Ascending aorta (tissue), 2 donors: ENCODE data around the gene CBLIF. TPM values are rescaled to one million over a fixed set of nuclear protein-coding genes. Genes with fewer than 3 reads are reported as not detected.

ENCODE experiments used
- DNase-seq, 2 donors: peaks; one replicate each; pipeline ENCODE4 v3.0.0-alpha.2; 2019; ENCODE audit warnings: low spot score in 2 of 2
- H3K27ac ChIP-seq, 2 donors: fragments of 200-600 bp; sonication (generic); one replicate each; pipeline ENCODE4 v1.5.1; 2016 to 2017; ENCODE audit warnings: mild to moderate bottlenecking in 1 of 2
- H3K27me3 ChIP-seq: fragments of 200-600 bp; sonication (generic); one replicate; pipeline ENCODE4 v1.5.1; 2017
- H3K36me3 ChIP-seq, 2 donors: fragments of 200-600 bp; sonication (generic); one replicate each; pipeline ENCODE4 v1.5.1; 2016
- H3K4me1 ChIP-seq, 2 donors: fragments of 200-600 bp; sonication (generic); one replicate each; pipeline ENCODE4 v1.5.1; 2016 to 2017; ENCODE audit warnings: mild to moderate bottlenecking in 1 of 2
- H3K4me3 ChIP-seq, 2 donors: fragments of 200-600 bp; sonication (generic); one replicate each; pipeline ENCODE4 v1.5.1; 2016 to 2017; ENCODE audit warnings: mild to moderate bottlenecking in 1 of 2
- H3K9me3 ChIP-seq, 2 donors: fragments of 200-600 bp; sonication (generic); one replicate each; pipeline ENCODE4 v1.5.1; 2016
- CTCF ChIP-seq, 3 experiments: fragments of 200-600 bp in 2 of 3; fragments of 450-650 bp in 1 of 3; sonication (generic) in 2 of 3; IDR thresholded peaks; one replicate each; pipeline ENCODE4 v1.5.1; 2016 to 2019; ENCODE audit warnings: antibody characterized with exemption in 3 of 3, mild to moderate bottlenecking in 1 of 3, moderate library complexity in 1 of 3
- intact Hi-C: fragments of 100-400 bp; cut with DNase I; formaldehyde crosslinking; loops from one replicate; pipeline ENCODE4 v1.15.1; 2023
- total RNA-seq: library from RNA; depleted of rRNA; stranded (reverse); fragments of >200 nt; gene quantifications from one replicate; pipeline ENCODE4 v1.1.0, GENCODE V29; 2016

Gene CBLIF
- total RNA-seq, 1 donor from 2014 or later = 2.6 TPM

GRCh38 chr11:59783632-59784090, 61.6 kb downstream of the CBLIF start:
- H3K36me3 ChIP-seq = no peaks in the 10 kb centered on the region
- intact Hi-C loops = no loop called here
- TF ChIP-seq CTCF (IDR thresholded peaks at IDR 0.05) = no peak

GRCh38 chr11:59782080-59782479, 63.2 kb downstream of the CBLIF start:
- Histone ChIP-seq H3K4me3 (no peak overlapping the region), H3K4me1 (peaks cover 4 to 14% of the 10 kb centered on the region in 2 donors), H3K9me3 (no peaks in the 10 kb centered on the region), H3K36me3 (no peaks in the 10 kb centered on the region), H3K27me3 (no peaks in the 10 kb centered on the region), H3K27ac (no peak overlapping the region)
- no peak for TF ChIP-seq CTCF (IDR thresholded peaks at IDR 0.05)
- intact Hi-C loops = no loop called here
- no peak for DNase-seq

More at GRCh38 chr11:59783632-59784090, 61.6 kb downstream of the CBLIF start:
- no peak overlapping the region for H3K27ac ChIP-seq
- no peak for DNase-seq
- no peaks in the 10 kb centered on the region for H3K9me3 ChIP-seq
- no peak overlapping the region for H3K4me3 ChIP-seq
- H3K4me1 ChIP-seq = peaks cover 4 to 11% of the 10 kb centered on the region in 2 donors
- H3K27me3 ChIP-seq = no peaks in the 10 kb centered on the region

- H3K27ac ChIP-seq = no peak overlapping the region
These were observed 65.8 kb downstream of the CBLIF start for GRCh38 chr11:59779487-59779886.

More at GRCh38 chr11:59779487-59779886, 65.8 kb downstream of the CBLIF start:
- no peak for TF ChIP-seq CTCF (IDR thresholded peaks at IDR 0.05)
- Histone ChIP-seq H3K4me3 (no peak overlapping the region), H3K9me3 (no peaks in the 10 kb centered on the region), H3K4me1 (peaks cover 4 to 9% of the 10 kb centered on the region in 2 donors), H3K27me3 (no peaks in the 10 kb centered on the region), H3K36me3 (peaks cover 6 to 15% of the 10 kb centered on the region in 2 donors)
- intact Hi-C loops = no loop called here
- DNase-seq = no peak

Other genes with a start within 250 kb of the CBLIF start
- 16.7 TPM for gene OSBP, start 229.7 kb downstream of the CBLIF start, total RNA-seq
- 6.8 TPM for gene PATL1, start 176.5 kb downstream of the CBLIF start, total RNA-seq
- not detected for gene OR10V1, start 131.7 kb downstream of the CBLIF start, total RNA-seq
- gene STX3, start 90.1 kb downstream of the CBLIF start, total RNA-seq = 18.0 TPM
- gene MRPL16, start 34.7 kb downstream of the CBLIF start, total RNA-seq = 63.0 TPM
- gene TCN1, start 21.0 kb upstream of the CBLIF start, total RNA-seq = not detected
- gene OOSP3, start 33.3 kb upstream of the CBLIF start, total RNA-seq = not detected
- not detected for gene OOSP1, start 92.9 kb upstream of the CBLIF start, total RNA-seq
- gene OOSP4A, start 118.5 kb upstream of the CBLIF start, total RNA-seq = not detected
- not detected for gene OOSP4B, start 171.7 kb upstream of the CBLIF start, total RNA-seq
- not detected for gene OOSP2, start 194.9 kb upstream of the CBLIF start, total RNA-seq
- gene MS4A3, start 211.2 kb upstream of the CBLIF start, total RNA-seq = not detected
- not detected for gene MS4A2, start 243.2 kb upstream of the CBLIF start, total RNA-seq